GM21786 (cell line): Measurements from ENCODE around the gene HS2ST1.

ENCODE experiments used
- ATAC-seq: cut with Tn5 transposase; IDR thresholded peaks from one replicate; pipeline ENCODE4 v1.9.1; 2021; ENCODE audit not compliant: unreplicated experiment

Gene HS2ST1

DNA sequence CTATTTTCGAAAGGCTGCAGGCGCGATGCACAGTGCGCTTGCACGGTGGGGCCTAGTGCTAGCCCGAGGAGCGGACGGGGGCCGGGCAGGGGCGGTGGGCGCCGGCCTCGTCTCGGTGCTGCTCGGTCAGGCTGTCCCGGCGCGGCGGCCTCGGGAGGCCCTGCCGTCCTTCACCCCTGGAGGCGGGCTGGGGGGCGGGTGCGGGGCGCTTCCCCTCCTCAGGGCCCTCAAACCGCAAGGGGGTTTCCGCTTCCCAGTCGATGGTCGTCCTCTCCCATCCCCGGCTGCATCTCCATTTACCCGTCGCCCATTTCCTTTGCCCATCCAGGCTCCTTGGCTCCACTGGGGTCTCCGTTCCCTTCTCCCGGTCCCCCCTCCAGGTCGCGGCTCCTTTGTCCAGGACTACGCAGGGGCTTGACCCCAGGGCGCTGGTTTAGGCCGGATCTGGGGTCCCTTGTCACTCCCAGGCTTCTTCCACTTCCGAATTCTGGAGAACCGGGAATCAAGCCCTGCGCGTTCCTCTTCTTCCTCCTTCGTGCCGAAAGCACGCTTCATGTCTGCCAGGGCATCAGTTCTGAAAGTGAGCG is 217.9 kb downstream of the HS2ST1 start:
- ATAC-seq = no peak

GRCh38 chr1:87134061-87134460 is 219.6 kb downstream of the HS2ST1 start:
- no peak for ATAC-seq

GRCh38 chr1:87134625-87135328 is 220.3 kb downstream of the HS2ST1 start:
- no peak for ATAC-seq

DNA sequence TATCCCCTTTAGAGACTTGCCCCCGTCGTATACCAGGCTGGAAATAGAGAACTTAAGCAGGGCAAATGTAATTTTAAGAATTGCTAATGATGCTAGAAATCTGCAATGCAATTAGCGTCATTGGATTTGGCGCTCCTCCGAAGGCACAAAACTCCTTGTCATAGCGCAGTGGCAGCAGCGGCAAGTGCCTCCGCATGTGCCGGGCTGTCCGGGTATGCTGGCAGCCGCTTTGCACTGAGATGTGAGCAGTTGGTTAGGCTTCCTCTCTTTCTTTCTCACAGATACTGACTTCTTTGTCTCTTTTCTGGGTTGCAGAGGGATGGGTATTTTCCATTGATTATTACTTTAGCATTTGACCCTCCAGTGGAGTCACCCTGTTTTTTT is 220.9 kb downstream of the HS2ST1 start:
- ATAC-seq = no peak

- no peak for ATAC-seq
Measured at GRCh38 chr1:87136607-87137341, 222.3 kb downstream of the HS2ST1 start.

DNA sequence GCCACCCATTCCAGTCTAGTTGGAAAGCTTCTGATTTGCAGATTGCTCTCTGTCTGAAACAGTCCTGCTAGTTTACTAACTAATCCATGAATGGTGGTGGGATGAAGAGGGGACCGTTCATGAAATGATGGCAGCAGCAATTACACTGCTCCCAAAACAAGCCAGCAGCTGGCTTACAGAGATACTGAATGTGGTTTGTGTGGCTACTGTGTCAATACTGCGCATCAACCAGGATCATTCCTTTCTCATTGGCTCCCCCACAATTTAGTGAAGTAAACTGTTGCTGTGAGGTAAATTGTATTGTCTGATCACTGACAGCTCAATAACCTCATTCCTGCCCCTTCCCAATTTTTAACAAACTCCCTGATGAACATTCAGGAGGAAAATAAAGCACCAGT is 222.9 kb downstream of the HS2ST1 start:
- no peak for ATAC-seq

DNA sequence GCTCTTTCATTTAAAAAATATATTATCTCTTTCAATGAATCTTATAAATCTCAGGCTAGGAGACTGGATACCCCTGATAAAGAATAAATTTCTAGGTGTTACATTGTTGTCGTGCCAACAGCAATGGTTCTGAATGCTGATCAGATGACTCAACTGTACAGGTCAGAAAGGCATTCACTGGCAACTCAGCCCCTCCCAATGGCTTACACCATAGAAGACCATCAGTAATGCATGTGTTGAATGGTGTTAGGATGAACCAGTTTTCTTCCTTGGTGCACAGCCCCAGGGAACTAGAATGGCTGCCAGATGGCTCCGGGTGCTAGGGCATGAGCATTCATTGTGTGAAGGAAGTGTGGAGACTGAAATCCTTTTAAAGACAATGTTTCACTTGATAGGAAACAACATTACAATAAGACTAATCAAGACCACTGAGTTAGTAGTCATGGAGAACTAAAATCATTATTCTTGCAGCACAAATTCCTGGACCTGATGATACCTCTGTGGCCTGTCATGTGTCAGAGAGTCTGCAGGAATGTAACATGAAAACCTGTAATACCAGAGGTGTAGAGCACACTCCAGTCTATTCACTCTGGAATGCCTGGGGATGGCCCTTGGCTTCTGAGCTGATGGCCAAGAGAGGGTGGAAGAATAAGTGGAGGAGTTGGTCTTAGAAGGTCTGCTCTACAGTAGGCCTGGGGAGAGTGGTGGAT is 226.6 kb downstream of the HS2ST1 start:
- no peak for ATAC-seq

DNA sequence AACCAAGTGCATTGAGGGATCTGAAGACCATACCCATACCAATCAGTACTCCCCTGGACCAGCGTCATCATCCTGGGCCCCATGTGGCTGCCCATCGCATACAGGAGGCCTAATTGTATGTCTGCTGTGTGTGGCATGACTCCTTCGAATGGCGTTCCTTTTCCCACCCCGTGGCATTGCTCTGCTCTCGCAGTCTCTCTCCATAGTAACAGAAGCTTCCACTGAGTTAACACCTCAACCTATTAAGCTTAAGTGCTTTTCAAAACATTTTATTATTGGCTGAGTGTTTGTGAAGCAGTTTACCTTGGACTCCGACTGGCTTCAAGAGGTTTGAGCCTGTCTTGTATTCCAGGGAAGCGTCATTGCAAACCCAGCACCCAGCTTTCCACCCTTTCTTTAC is 227.1 kb downstream of the HS2ST1 start:
- ATAC-seq = no peak

DNA sequence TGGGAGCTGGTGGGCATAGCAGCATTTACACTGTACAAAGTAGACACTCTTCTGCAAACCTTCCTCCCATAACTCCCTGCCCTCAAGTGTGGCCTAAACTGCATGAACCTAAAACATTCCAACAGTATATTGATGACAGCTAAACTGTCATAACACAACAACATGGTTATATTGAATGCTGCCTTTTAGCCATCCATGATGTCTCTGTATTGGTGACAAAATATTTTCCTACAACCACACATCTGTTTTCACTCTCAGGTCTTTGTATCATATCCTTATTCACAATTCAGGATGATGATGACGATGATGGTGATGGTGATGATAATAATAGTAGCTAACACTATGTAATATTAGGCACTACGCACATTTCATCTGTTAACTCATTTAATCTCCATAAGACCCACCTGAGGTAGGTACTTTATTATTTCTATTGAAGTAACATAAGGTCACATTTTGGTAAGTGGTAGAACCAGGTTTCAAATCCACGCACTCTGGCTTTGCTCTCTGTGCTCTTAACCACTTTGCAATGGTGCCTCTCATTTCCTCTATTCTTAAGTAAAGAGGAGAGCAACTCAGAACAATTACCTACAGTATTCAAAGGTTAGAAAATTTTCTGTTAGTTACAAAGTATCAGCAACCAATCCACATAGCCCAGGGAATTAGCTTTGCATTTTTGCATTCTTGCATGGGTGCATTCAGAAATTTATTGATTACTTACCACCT is 229.1 kb downstream of the HS2ST1 start:
- no peak for ATAC-seq

GRCh38 chr1:87144316-87144895 is 230.0 kb downstream of the HS2ST1 start:
- ATAC-seq = no peak

- ATAC-seq = no peak
Measured at GRCh38 chr1:87144981-87145380, 230.5 kb downstream of the HS2ST1 start.

DNA sequence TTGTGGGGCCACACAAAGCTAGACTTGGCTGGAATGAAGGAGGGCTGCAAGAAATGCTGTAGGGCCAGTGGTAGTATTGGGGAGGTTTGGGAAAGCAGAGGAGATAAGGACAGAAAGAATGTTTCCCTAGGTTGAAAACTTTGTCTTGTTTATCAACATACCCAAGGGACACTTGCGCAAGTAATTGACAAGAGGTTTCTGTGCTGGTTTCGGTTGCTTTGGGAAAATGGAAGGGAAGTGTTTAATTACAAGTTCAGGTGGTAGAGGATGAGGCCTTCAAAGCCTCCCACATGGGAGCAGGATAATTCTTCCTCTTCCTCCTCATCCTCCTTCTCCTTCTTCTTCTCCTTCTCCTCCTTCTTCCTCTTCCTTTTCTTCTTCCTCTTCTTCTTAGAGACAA is 232.1 kb downstream of the HS2ST1 start:
- no peak for ATAC-seq

DNA sequence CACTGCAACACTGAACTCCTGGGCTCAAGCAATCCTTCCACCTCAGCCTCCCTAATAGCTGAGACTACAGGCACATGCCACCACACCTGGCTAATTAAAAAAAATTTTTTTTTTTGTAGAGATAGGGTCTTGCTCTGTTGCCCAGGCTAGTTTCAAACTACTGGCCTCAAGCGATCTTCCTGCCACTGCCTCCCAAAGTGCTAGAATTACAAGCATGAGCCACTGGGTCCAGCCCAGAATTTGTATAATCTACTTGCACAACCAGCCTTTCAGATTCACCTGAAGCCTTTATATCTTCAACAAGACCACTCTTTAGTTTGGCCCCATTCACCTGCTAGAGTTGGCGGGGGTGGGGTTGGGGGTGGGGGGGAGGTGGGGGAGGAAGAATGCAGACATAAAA is 232.6 kb downstream of the HS2ST1 start:
- ATAC-seq = no peak

DNA sequence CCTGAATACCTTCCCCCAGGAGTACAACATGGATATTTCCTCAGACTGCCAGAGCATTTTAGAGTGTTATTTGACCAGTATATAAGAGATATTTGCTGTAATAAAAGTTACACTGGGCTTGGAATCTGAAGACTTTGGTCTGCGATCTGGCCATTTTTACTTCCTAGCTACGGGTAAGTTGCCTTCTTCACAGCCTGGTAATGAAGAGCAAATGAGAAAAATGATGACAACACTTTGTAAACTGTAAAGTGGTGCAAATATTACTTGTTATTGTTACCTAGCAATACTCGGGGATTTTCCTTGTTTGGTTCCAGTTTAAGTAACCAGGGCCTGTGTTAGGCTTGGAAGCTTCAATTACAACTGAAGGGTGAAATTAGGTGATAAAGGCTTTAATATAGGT is 233.4 kb downstream of the HS2ST1 start:
- ATAC-seq = no peak

DNA sequence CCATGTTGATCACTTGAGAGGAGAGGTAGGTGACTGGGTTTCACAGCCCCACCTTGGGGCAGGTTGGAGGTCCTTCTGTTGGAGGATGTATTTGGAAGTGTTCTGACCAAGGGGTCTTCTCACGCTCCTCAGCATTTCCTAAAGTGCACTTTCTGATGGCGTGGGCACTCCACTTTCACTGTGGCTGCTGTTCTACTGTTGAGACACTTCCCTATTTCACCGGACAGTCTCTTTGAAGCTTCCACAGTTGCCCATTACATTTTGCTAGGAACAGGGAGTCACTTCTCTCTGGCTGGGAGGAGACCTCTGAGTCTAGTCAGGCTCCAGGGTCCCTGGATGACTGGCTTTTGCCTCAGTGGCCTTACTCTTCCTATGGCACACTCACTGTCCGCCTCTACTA is 234.2 kb downstream of the HS2ST1 start:
- no peak for ATAC-seq

- no peak for ATAC-seq
Measured at GRCh38 chr1:87149241-87150041, 235.0 kb downstream of the HS2ST1 start.

DNA sequence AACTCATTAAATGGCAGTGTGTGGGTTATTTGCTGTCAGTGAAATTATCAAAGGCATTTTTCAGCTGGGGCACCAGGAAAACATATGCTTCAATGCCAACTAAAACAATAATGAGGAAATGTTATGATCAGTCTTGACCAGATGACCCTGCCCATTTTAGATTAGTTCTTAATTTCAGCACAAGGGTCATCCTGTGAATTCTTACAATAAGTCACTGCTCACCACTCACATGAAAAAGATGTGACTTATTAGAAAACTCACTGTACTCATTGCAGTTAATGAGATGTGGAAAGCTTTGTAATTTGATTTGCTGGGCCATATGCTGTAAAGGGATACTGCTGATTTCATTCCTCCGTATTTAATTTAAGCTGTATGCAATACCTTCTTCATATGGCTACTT is 235.7 kb downstream of the HS2ST1 start:
- ATAC-seq = no peak

DNA sequence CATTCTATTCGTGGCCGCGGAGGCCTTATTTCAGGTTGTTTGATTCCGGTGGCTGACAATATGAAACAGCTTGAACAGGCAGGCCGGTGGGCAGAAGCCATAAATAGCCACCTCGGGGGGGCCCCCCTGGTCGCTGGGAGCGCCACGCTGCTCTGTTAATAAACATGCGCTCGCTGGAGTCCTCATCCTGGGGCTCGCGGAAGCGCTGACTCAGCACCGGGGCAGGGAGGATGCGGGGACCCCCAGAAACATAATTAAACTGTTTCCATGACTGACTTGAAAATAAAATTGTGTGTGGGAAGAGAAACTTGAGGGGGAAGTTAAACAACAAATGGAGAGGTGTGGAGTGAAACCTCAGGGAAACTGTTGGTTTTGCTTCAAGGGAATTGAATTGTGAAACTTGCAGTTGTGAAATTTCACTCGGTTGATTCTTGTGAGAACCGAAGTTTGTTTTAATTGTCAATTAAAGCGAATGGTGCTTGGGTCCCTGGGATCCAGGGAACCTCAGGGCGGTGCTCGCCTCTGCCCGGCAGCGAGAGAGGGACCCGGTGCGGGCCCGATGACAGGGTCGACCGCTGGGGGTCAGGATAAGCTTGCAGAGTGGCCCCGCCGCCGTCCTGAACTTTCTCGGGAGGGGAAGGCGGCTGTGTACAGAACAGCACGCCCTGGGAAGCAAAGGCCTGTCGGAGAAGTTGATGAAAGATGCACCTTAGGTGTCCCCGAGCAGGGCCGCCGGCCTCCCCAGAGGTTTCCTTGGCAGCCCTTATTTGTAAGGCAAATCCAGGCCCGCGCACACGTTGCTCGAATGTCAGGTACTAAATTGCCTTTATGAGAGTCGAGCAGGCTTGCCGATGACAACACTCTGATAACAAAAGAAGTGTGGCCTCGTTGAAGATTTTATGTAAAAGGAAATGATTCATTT is 237.3 kb downstream of the HS2ST1 start:
- peak; percentile 84 for ATAC-seq

DNA sequence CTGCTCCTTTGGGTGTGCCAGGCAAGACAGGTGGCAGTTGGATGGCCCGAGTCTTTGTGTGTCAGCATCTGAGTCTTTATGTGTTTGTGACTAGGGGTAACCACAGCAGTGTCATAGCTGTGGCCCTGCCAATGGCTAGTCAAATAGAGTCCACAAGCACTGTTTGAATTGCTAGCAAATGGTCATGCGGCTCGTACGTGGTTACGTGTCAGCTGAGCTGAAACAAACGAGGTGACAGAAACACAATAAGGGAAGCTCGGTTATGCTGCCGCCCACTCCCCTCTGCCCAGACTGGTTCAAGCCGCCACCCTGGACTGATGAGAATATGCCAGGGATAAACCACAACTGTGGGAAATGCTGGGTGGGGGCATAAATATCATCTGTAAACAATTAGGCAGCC is 239.9 kb downstream of the HS2ST1 start:
- no peak for ATAC-seq
